HepG2 (cell line): ENCODE results near the gene GRM5. TPM values are rescaled to one million over a fixed set of nuclear protein-coding genes. Genes with fewer than 3 reads are reported as not detected.
"Not testable (repeated sequence)": the region's sequence is repeated elsewhere in the genome, so short reads cannot be mapped to it uniquely, and the experiment has no call there.

ENCODE experiments used
- ATAC-seq: fragments of 200-7000 bp; cut with Tn5 transposase; 3 replicates; pipeline ENCODE4 v1.9.1; 2020; ENCODE audit warnings: mild to moderate bottlenecking, moderate library complexity
- BruUV-seq: library from RNA; stranded (reverse); fragments of 400-500 nt; replicated peaks from 2 replicates; lab custom pipeline; 2021; lab: Mats Ljungman, UMichigan
- CTCF ChIA-PET: fragments of 300-600 bp; formaldehyde crosslinking; extraction: SDS; loops from one replicate; lab custom pipeline; 2021; ENCODE audit warnings: low total read pairs, inconsistent platforms, low intra/inter-chr PET ratio; lab: Yijun Ruan, JAX
- POLR2A ChIA-PET: fragments of 350-600 bp; sonication (Branson Sonifier 250); formaldehyde crosslinking; loops from one replicate; lab custom pipeline; 2020; ENCODE audit warnings: antibody characterized with exemption, inconsistent platforms; lab: Yijun Ruan, JAX
- DNase-seq: peaks from one replicate; pipeline ENCODE4 v3.0.0-alpha.2; 2015; ENCODE audit warnings: low spot score
- FAIRE-seq: peaks from 3 replicates; lab custom pipeline; 2011; peaks lifted over from hg19 to GRCh38; lab: Jason Lieb, UNC
- H2AFZ ChIP-seq: one replicate; pipeline ENCODE4 v1.6.1; 2011; ENCODE audit warnings: low read length, inconsistent platforms
- H3K27ac ChIP-seq: fragments of 300-600 bp; 3 replicates; pipeline ENCODE4 v1.8.0; 2011; ENCODE audit warnings: mixed run types, mild to moderate bottlenecking, mixed read lengths, low read length, inconsistent platforms; ENCODE audit not compliant: insufficient read depth; ENCODE audit errors: extremely low read length
- H3K27me3 ChIP-seq, 2 experiments: fragments of 200-600 bp in 1 of 2; 2 replicates in 1 of 2; 3 replicates in 1 of 2; pipeline versions ENCODE4 v1.6.0 to v1.8.0; 2011; ENCODE audit warnings: low read length in 2 of 2, mild to moderate bottlenecking in 2 of 2, moderate library complexity in 2 of 2, inconsistent platforms in 1 of 2; ENCODE audit not compliant: insufficient read depth in 2 of 2, control insufficient read depth in 1 of 2
- H3K36me3 ChIP-seq, 2 experiments: fragments of 200-600 bp in 1 of 2; replicated peaks in 1 of 2; 2 replicates in 1 of 2; 3 replicates in 1 of 2; pipeline versions ENCODE4 v1.5.1 to v1.8.0; 2011; ENCODE audit warnings: low read length in 2 of 2, inconsistent platforms in 1 of 2; ENCODE audit not compliant: insufficient read depth in 2 of 2, control insufficient read depth in 1 of 2
- H3K4me1 ChIP-seq: 2 replicates; pipeline ENCODE4 v1.5.1; 2012; ENCODE audit warnings: low read length, inconsistent platforms; ENCODE audit not compliant: insufficient read depth
- H3K4me2 ChIP-seq: 2 replicates; pipeline ENCODE4 v1.6.0; 2011; ENCODE audit warnings: low read depth, low read length, inconsistent platforms
- H3K4me3 ChIP-seq, 3 experiments: fragments of 200-600 bp in 1 of 3; sonication (generic), shearing (Covaris generic) in 1 of 3; replicated peaks in 1 of 3; 2 replicates each; pipeline ENCODE4 v1.5.1; 2011 to 2016; ENCODE audit warnings: low read length in 3 of 3, inconsistent platforms in 2 of 3, low read depth in 2 of 3, mild to moderate bottlenecking in 2 of 3, control low read depth in 1 of 3, mixed read lengths in 1 of 3; ENCODE audit not compliant: insufficient read depth in 1 of 3
- H3K79me2 ChIP-seq: one replicate; pipeline ENCODE4 v1.6.1; 2011; ENCODE audit warnings: low read length, inconsistent platforms; ENCODE audit not compliant: insufficient read depth
- H3K9ac ChIP-seq: 2 replicates; pipeline ENCODE4 v1.6.0; 2011; ENCODE audit warnings: mild to moderate bottlenecking, low read depth, low read length, inconsistent platforms; ENCODE audit not compliant: insufficient read depth
- H3K9me3 ChIP-seq: 2 replicates; pipeline ENCODE4 v1.5.1; 2012; ENCODE audit warnings: mild to moderate bottlenecking, low read length
- H4K20me1 ChIP-seq: 2 replicates; pipeline ENCODE4 v1.6.0; 2011; ENCODE audit warnings: inconsistent platforms, mild to moderate bottlenecking, low read length, moderate library complexity; ENCODE audit not compliant: insufficient read depth
- EED ChIP-seq: sonication (generic); formaldehyde crosslinking; IDR thresholded peaks from 2 replicates; pipeline ENCODE4 v1.5.0; 2020; ENCODE audit warnings: mild to moderate bottlenecking, missing genetic modification reagents
- HIVEP1 ChIP-seq: sonication (generic); formaldehyde crosslinking; IDR thresholded peaks from 2 replicates; pipeline ENCODE4 v1.4.0; 2020; ENCODE audit warnings: mild to moderate bottlenecking, missing genetic modification reagents
- MED1 ChIP-seq: sonication (generic); formaldehyde crosslinking; IDR thresholded peaks from 2 replicates; pipeline ENCODE4 v1.4.0; 2020; ENCODE audit warnings: missing genetic modification reagents
- NCOR1 ChIP-seq: fragments of 200-600 bp; sonication (generic); IDR thresholded peaks from 2 replicates; pipeline ENCODE4 v1.7.0; 2017; ENCODE audit warnings: antibody characterized with exemption, low read length, borderline replicate concordance
- ZMYM3 ChIP-seq: sonication (generic); formaldehyde crosslinking; IDR thresholded peaks from 2 replicates; pipeline ENCODE4 v1.5.1; 2020; ENCODE audit warnings: mild to moderate bottlenecking, missing genetic modification reagents
- ZNF232 ChIP-seq: sonication (generic); formaldehyde crosslinking; IDR thresholded peaks from 2 replicates; pipeline ENCODE4 v1.4.0; 2020; ENCODE audit warnings: missing genetic modification reagents, borderline replicate concordance
- ZNF331 ChIP-seq: sonication (generic); formaldehyde crosslinking; IDR thresholded peaks from 2 replicates; pipeline ENCODE4 v1.4.0; 2020; ENCODE audit warnings: missing genetic modification reagents
- ZNF615 ChIP-seq: sonication (generic); formaldehyde crosslinking; IDR thresholded peaks from 2 replicates; pipeline ENCODE4 v1.5.0; 2020; ENCODE audit warnings: mild to moderate bottlenecking, missing genetic modification reagents, borderline replicate concordance
- WGBS: methylation state at CpG from one replicate; pipeline ENCODE4 v1.1.6; 2017; ENCODE audit warnings: low lambda C conversion rate; 5-methylcytosine and 5-hydroxymethylcytosine counted together
- in situ Hi-C: cut with HindIII; loops from 2 replicates; pipeline ENCODE4 v1.10.0; 2017; ENCODE audit warnings: low pct_unique_long_range_greater_than_20kb; ENCODE audit not compliant: extremely low pct_ligation_motif_present
- intact Hi-C: fragments of 100-400 bp; cut with micrococcal nuclease; formaldehyde crosslinking; loops from one replicate; pipeline ENCODE4 v1.10.0; 2022; ENCODE audit not compliant: unreplicated experiment
- polyA plus RNA-seq, 8 experiments: library from polyadenylated mRNA; depleted of rRNA in 3 of 8; stranded (reverse) in 7 of 8; unstranded in 1 of 8; fragments of >200 nt; fragmentation: Illumina TruSeq in 4 of 8; extraction: Trizol in 4 of 8; gene quantifications; 2 replicates each; pipeline versions ENCODE4 v1.2.1 to v1.2.3, GENCODE V29; 2011 to 2016; ENCODE audit warnings: low read depth in 4 of 8, missing spikeins in 1 of 8, mixed read lengths in 1 of 8; ENCODE audit not compliant: insufficient read depth in 1 of 8
- total RNA-seq, 5 experiments: library from RNA; depleted of rRNA; stranded (reverse); fragments of >200 nt; fragmentation: Illumina TruSeq; extraction: Trizol; gene quantifications; 2 replicates each; pipeline ENCODE4 v1.2.3, GENCODE V29; 2016; ENCODE audit warnings: low read depth in 1 of 5
- TF ChIP-seq, protein P1 (sequence below): sonication (generic); formaldehyde crosslinking; IDR thresholded peaks from 2 replicates; pipeline ENCODE4 v1.8.1; 2023; ENCODE audit warnings: mild to moderate bottlenecking, missing genetic modification reagents
- TF ChIP-seq, protein P2 (sequence below): sonication (generic); formaldehyde crosslinking; IDR thresholded peaks from 2 replicates; pipeline ENCODE4 v1.5.0; 2020; ENCODE audit warnings: mild to moderate bottlenecking, missing genetic modification reagents

The GRM5 gene
- total and polyA plus RNA-seq, 2 of the 13 experiments (the other 11 are each of a cell fraction or from before 2014, with no cell fraction given): not detected

DNA sequence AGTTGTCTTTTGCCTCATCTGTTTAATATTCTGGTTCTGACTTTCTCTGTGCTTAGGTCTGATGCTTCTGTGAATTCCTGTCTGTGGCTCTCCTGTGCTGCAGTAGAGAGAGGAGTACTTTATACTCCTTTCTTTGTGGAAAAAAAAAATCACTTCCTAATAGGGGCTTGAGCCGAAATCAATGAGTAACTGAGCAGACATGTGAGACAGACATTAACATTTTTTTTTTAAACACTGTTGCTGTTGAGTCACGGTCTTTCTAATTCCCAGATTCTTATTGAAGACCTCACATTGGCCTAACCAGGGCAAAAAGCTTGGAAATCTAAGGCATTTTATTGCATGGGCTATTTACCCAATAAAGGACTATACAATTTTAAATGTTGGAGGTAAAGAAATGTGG is 86.1 kb downstream of the GRM5 start:
- Histone ChIP-seq H3K79me2 (no peaks in the 10 kb centered on the region), H3K4me1 (no peaks in the 10 kb centered on the region), H3K27me3 (no peaks in the 10 kb centered on the region), H3K36me3 (no peaks in the 10 kb centered on the region), H2AFZ (no peak overlapping the region), H3K27ac (no peak overlapping the region), H3K4me3 (no peak overlapping the region), H3K9me3 (no peaks in the 10 kb centered on the region), H4K20me1 (no peaks in the 10 kb centered on the region), H3K9ac (no peak overlapping the region), H3K4me2 (no peak overlapping the region)
- WGBS: 0% methylated on average over 2 of the region's 2 CpGs
- ATAC-seq: no peak
- no TSS peak for BruUV-seq
- no peak for DNase-seq
- ChIA-PET CTCF (no interaction called here), POLR2A (no interaction called here)
- in situ Hi-C loops: no loop called here
- TF ChIP-seq ZNF331 (CRISPR knock-in tag) (no peak), ZNF615 (CRISPR knock-in tag) (no peak), MED1 (CRISPR knock-in tag) (no peak), ZNF232 (CRISPR knock-in tag) (no peak), ZMYM3 (CRISPR knock-in tag) (no peak), EED (CRISPR knock-in tag) (no peak), HIVEP1 (CRISPR knock-in tag) (no peak), NCOR1 (no peak)
- TF ChIP-seq, protein P1, sequence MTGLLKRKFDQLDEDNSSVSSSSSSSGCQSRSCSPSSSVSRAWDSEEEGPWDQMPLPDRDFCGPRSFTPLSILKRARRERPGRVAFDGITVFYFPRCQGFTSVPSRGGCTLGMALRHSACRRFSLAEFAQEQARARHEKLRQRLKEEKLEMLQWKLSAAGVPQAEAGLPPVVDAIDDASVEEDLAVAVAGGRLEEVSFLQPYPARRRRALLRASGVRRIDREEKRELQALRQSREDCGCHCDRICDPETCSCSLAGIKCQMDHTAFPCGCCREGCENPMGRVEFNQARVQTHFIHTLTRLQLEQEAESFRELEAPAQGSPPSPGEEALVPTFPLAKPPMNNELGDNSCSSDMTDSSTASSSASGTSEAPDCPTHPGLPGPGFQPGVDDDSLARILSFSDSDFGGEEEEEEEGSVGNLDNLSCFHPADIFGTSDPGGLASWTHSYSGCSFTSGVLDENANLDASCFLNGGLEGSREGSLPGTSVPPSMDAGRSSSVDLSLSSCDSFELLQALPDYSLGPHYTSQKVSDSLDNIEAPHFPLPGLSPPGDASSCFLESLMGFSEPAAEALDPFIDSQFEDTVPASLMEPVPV (CRISPR knock-in tag): no peak
- TF ChIP-seq, protein P2, sequence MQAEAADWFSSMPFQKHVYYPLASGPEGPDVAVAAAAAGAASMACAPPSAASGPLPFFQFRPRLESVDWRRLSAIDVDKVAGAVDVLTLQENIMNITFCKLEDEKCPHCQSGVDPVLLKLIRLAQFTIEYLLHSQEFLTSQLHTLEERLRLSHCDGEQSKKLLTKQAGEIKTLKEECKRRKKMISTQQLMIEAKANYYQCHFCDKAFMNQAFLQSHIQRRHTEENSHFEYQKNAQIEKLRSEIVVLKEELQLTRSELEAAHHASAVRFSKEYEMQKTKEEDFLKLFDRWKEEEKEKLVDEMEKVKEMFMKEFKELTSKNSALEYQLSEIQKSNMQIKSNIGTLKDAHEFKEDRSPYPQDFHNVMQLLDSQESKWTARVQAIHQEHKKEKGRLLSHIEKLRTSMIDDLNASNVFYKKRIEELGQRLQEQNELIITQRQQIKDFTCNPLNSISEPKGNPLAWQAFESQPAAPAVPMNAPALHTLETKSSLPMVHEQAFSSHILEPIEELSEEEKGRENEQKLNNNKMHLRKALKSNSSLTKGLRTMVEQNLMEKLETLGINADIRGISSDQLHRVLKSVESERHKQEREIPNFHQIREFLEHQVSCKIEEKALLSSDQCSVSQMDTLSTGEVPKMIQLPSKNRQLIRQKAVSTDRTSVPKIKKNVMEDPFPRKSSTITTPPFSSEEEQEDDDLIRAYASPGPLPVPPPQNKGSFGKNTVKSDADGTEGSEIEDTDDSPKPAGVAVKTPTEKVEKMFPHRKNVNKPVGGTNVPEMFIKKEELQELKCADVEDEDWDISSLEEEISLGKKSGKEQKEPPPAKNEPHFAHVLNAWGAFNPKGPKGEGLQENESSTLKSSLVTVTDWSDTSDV (CRISPR knock-in tag): no peak
- no peak for FAIRE-seq
- intact Hi-C loops: no loop called here

- H3K36me3 ChIP-seq, H2AFZ ChIP-seq, intact Hi-C loops, H3K4me2 ChIP-seq, in situ Hi-C loops, H3K27ac ChIP-seq, POLR2A ChIA-PET, H3K9me3 ChIP-seq, FAIRE-seq, DNase-seq, ATAC-seq, H3K4me3 ChIP-seq, H3K4me1 ChIP-seq, H3K79me2 ChIP-seq, H3K9ac ChIP-seq, BruUV-seq, H4K20me1 ChIP-seq, CTCF ChIA-PET, H3K27me3 ChIP-seq: not testable (repeated sequence)
- WGBS: 18% methylated on average over 3 of the region's 3 CpGs
Observed at GRCh38 chr11:88978992-88979391, 86.8 kb downstream of the GRM5 start.
